ENCODE data around the gene GRM8.

GRCh38 chr7:127208351-127208750 lies 44.4 kb downstream of the GRM8 start:
- TF ChIP-seq POLR2A (IDR thresholded peaks at IDR 0.05) (no peak), CTCF (IDR thresholded peaks at IDR 0.05) (no peak)

All from upper lobe of left lung (tissue), 4 donors.